Measurements from ENCODE around the gene CLECL1. TPM values are rescaled to one million over a fixed set of nuclear protein-coding genes. Genes with fewer than 3 reads are reported as not detected.

Gene CLECL1
- total and polyA plus RNA-seq, 9 of the 15 experiments (the other 6 are each of a cell fraction or from before 2014, with no cell fraction given), result 0.13 to 0.25 TPM; not detected in 7

DNA sequence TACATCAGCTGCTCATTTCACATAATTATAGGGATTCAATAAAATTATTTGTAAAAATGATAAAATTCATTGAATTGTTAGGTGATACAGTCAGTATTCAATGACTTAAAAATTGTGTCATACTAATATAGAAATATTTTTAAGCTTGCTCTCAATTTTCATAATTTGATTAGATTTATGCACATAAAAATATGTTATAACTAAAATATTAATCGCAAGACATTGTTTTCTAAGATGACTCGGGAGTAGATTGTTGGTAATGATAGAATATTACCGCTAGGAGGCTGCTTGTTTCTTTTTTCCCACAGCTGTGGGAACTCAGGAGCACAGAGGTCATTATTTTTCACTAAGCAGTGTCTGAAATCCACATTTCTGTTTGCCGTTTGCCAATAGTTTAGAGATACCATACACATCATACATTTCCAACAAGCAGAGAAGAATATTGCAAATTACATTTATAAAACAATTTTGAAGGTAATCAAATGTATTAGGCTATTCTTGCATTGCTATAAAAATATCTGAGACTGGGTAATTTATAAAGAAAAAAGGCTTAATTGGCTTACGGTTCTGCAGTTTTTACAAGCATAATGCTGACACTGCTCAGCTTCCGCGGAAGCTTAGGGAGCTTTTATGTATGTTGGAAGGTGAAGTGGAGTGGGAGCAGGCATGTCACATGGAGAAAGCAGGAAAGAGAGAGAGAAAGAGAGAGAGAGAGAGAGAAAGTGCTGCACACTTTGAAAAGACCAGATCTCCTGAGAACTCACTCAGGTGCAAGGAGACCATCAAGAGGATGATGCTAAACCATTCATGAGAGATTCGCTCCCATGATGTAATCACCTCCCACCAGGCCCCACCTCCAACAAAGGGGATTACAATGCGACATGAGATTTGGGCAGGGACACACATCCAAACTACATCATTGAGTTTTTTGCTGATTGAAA lies 18.6 kb upstream of the CLECL1 start (continued):
- TF ChIP-seq, protein P1, sequence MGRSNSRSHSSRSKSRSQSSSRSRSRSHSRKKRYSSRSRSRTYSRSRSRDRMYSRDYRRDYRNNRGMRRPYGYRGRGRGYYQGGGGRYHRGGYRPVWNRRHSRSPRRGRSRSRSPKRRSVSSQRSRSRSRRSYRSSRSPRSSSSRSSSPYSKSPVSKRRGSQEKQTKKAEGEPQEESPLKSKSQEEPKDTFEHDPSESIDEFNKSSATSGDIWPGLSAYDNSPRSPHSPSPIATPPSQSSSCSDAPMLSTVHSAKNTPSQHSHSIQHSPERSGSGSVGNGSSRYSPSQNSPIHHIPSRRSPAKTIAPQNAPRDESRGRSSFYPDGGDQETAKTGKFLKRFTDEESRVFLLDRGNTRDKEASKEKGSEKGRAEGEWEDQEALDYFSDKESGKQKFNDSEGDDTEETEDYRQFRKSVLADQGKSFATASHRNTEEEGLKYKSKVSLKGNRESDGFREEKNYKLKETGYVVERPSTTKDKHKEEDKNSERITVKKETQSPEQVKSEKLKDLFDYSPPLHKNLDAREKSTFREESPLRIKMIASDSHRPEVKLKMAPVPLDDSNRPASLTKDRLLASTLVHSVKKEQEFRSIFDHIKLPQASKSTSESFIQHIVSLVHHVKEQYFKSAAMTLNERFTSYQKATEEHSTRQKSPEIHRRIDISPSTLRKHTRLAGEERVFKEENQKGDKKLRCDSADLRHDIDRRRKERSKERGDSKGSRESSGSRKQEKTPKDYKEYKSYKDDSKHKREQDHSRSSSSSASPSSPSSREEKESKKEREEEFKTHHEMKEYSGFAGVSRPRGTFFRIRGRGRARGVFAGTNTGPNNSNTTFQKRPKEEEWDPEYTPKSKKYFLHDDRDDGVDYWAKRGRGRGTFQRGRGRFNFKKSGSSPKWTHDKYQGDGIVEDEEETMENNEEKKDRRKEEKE (IDR thresholded peaks at IDR 0.05; ENCODE audit: borderline replicate concordance in 1 of 2, control insufficient read depth in 1 of 2, low read depth in 2 of 2, low read length in 1 of 2), result peak in 1 of 2 experiments; percentile 85; a peak in 2 of 4 replicates
- TF ChIP-seq, protein P2, sequence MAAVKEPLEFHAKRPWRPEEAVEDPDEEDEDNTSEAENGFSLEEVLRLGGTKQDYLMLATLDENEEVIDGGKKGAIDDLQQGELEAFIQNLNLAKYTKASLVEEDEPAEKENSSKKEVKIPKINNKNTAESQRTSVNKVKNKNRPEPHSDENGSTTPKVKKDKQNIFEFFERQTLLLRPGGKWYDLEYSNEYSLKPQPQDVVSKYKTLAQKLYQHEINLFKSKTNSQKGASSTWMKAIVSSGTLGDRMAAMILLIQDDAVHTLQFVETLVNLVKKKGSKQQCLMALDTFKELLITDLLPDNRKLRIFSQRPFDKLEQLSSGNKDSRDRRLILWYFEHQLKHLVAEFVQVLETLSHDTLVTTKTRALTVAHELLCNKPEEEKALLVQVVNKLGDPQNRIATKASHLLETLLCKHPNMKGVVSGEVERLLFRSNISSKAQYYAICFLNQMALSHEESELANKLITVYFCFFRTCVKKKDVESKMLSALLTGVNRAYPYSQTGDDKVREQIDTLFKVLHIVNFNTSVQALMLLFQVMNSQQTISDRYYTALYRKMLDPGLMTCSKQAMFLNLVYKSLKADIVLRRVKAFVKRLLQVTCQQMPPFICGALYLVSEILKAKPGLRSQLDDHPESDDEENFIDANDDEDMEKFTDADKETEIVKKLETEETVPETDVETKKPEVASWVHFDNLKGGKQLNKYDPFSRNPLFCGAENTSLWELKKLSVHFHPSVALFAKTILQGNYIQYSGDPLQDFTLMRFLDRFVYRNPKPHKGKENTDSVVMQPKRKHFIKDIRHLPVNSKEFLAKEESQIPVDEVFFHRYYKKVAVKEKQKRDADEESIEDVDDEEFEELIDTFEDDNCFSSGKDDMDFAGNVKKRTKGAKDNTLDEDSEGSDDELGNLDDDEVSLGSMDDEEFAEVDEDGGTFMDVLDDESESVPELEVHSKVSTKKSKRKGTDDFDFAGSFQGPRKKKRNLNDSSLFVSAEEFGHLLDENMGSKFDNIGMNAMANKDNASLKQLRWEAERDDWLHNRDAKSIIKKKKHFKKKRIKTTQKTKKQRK (IDR thresholded peaks at IDR 0.05; ENCODE audit: borderline replicate concordance, low read depth, low read length), result no peak
- TF ChIP-seq ZNF3 (CRISPR knock-in tag; IDR thresholded peaks at IDR 0.05), result peak; percentile 61
- no peak for TF ChIP-seq NR1H2 (CRISPR knock-in tag; IDR thresholded peaks at IDR 0.05)
- no peak for TF ChIP-seq NR2C1 (IDR thresholded peaks at IDR 0.05)
- TF ChIP-seq NR2C1 (tag; IDR thresholded peaks at IDR 0.05), result no peak
- TF ChIP-seq, protein P3, sequence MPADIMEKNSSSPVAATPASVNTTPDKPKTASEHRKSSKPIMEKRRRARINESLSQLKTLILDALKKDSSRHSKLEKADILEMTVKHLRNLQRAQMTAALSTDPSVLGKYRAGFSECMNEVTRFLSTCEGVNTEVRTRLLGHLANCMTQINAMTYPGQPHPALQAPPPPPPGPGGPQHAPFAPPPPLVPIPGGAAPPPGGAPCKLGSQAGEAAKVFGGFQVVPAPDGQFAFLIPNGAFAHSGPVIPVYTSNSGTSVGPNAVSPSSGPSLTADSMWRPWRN (IDR thresholded peaks at IDR 0.05; ENCODE audit: low read depth), result 0 out of 2 replicates have a peak, but pooled peaks have one; percentile 13
- no peak for TF ChIP-seq SMC3 (conservative IDR thresholded peaks at IDR 0.05; ENCODE audit: insufficient read depth, low read depth, low read length)
- no peak for TF ChIP-seq DIDO1 (tag; IDR thresholded peaks at IDR 0.05; ENCODE audit: low read depth)
- TF ChIP-seq SRSF3 (IDR thresholded peaks at IDR 0.05; ENCODE audit: insufficient read depth, low read length), result no peak
- no peak for TF ChIP-seq HDAC2 (IDR thresholded peaks at IDR 0.05)
- no peak for TF ChIP-seq MCM3 (IDR thresholded peaks at IDR 0.05)
- no peak for TF ChIP-seq TFAM (CRISPR knock-in tag; conservative IDR thresholded peaks at IDR 0.05)
- TF ChIP-seq ZFP1 (CRISPR knock-in tag; IDR thresholded peaks at IDR 0.05), result no peak
- TF ChIP-seq E2F6 (IDR thresholded peaks at IDR 0.05; ENCODE audit: borderline replicate concordance in 1 of 2, extremely low read depth in 1 of 2, insufficient read depth in 1 of 2, insufficient read length in 1 of 2, low read depth in 1 of 2, low read length in 1 of 2, poor library complexity in 1 of 2, severe bottlenecking in 1 of 2), result no peak
- no peak for TF ChIP-seq MEF2A (IDR thresholded peaks at IDR 0.05; ENCODE audit: control insufficient read depth, low read depth, low read length)
- no peak for TF ChIP-seq MYBL2 (IDR thresholded peaks at IDR 0.05; ENCODE audit: low read depth)
- TF ChIP-seq MYBL2 (CRISPR knock-in tag; IDR thresholded peaks at IDR 0.05; ENCODE audit: borderline replicate concordance), result no peak
- TF ChIP-seq ATF7 (IDR thresholded peaks at IDR 0.05), result peak; percentile 75
